VCaP (cell line): ENCODE results near the gene ATP2A1.
"Not testable (repeated sequence)": the region's sequence is repeated elsewhere in the genome, so short reads cannot be mapped to it uniquely, and the experiment has no call there.

Source experiments
- H3K27ac ChIP-seq: fragments of 450-650 bp; 2 replicates; pipeline ENCODE4 v1.5.1; 2017
- TF ChIP-seq, protein P1 (sequence below): fragments of 450-650 bp; conservative IDR thresholded peaks from 2 replicates; pipeline ENCODE4 v1.5.1; 2017; ENCODE audit warnings: mild to moderate bottlenecking, moderate library complexity

The ATP2A1 gene

DNA sequence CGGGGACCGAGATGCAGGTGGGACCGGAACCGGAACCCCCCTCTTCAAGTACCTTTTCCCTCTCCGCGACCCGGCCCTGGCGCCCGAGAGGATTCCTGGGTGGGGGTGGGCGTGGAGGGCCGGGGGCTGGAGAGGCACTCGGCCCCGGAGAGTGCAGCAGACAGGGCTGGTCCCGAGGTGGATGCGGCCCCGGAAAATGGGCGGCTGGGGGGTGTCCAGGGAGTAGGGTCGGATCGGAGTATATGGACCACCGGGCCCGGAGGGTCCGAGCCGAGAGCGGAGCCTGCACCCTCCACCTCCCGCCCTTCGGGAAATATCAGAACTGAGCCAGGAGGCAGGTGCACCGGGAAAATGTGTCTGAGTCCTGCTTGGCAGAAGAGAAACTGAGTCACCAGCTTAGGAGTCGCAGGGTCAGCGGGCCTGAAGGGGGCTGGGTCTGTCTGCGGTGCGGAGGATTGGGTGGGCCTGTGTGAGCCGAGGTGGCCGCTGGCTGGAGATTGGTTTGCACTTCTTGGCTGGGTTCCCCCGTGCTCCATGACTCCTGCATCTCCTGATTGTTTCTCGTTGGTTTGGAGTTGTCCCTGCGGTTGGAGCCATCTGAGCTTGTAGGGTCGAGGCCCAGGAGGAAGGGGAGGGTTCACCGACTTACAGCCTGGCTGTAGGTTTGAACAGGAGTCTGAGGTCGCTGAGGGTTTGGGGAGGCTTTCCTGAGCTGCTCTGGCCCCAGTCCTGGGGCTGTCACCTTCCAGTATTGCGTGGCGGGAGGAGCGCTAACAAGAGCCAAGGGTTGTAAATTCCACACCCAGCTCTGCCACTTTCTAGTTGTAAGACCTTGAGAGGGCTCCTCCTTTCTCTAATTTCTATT lies 14.1 kb upstream of the ATP2A1 start:
- peak overlapping the region; percentile 82 for H3K27ac ChIP-seq
- TF ChIP-seq, protein P1, sequence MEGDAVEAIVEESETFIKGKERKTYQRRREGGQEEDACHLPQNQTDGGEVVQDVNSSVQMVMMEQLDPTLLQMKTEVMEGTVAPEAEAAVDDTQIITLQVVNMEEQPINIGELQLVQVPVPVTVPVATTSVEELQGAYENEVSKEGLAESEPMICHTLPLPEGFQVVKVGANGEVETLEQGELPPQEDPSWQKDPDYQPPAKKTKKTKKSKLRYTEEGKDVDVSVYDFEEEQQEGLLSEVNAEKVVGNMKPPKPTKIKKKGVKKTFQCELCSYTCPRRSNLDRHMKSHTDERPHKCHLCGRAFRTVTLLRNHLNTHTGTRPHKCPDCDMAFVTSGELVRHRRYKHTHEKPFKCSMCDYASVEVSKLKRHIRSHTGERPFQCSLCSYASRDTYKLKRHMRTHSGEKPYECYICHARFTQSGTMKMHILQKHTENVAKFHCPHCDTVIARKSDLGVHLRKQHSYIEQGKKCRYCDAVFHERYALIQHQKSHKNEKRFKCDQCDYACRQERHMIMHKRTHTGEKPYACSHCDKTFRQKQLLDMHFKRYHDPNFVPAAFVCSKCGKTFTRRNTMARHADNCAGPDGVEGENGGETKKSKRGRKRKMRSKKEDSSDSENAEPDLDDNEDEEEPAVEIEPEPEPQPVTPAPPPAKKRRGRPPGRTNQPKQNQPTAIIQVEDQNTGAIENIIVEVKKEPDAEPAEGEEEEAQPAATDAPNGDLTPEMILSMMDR, result no peak

- TF ChIP-seq, protein P1, result no peak
- H3K27ac ChIP-seq, result no peak overlapping the region
Observed at GRCh38 chr16:28865001-28865688, 13.1 kb upstream of the ATP2A1 start.

DNA sequence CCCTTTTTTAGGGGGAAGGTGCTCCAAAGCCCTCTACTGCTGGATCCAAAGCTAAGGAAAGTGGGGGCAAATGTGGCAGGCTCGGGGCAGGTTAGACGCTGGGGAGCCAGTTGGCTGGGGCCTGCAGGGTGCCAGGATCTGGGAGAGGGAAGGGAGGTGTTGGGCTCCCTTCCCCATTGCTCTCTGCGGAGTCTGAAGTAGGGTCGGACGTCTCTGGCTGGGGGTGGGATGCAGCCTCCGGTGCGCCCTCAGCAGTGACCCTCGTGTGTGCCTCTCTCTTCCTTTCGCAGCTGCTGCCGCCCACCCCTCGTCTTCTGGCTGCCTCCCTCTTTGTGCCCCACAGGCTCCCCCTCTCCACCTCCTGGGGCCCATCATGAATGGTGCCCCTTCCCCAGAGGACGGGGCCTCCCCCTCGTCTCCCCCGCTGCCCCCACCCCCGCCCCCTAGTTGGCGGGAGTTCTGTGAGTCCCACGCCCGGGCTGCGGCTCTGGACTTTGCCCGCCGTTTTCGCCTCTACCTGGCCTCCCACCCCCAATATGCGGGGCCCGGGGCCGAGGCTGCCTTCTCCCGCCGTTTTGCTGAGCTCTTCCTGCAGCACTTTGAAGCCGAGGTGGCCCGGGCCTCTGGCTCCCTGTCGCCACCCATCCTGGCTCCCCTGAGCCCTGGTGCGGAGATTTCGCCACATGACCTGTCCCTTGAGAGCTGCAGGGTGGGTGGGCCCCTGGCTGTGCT lies 12.4 kb upstream of the ATP2A1 start:
- H3K27ac ChIP-seq, result no peak overlapping the region
- TF ChIP-seq, protein P1, result no peak

DNA sequence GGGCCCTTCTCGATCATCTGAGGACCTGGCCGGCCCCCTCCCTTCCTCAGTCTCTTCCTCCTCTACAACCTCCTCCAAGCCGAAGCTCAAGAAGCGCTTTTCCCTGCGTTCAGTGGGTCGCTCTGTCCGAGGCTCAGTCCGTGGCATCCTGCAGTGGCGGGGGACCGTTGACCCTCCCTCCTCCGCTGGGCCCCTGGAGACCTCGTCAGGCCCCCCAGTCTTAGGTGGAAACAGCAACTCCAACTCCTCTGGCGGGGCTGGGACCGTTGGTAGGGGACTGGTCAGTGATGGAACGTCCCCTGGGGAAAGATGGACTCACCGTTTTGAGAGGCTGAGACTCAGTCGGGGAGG lies 11.9 kb upstream of the ATP2A1 start:
- TF ChIP-seq, protein P1, result no peak
- no peak overlapping the region for H3K27ac ChIP-seq

- no peak overlapping the region for H3K27ac ChIP-seq
- TF ChIP-seq, protein P1, result no peak
Observed at GRCh38 chr16:28867241-28867640, 11.0 kb upstream of the ATP2A1 start.

DNA sequence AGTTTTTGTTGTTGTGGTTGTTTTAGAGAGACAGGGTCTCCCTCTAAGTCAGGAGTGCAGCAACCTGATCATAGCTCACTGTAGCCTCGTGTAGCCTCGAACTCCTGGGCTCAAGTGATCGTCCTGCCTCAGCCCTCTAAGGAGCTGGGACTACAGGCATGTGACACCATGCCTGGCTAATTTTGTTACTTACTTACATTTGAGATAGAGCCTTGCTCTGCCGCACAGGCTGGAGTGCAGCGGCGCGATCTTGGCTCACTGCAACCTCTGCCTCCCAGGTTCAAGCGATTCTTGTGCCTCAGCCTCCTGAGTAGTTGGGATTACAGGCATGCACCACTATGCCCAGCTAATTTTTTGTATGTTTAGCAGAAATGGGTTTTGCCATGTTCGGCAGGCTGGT lies 10.6 kb upstream of the ATP2A1 start:
- not testable (repeated sequence) for H3K27ac ChIP-seq

- no peak overlapping the region for H3K27ac ChIP-seq
- TF ChIP-seq, protein P1, result no peak
Observed at GRCh38 chr16:28869201-28869600, 9.1 kb upstream of the ATP2A1 start.
